HepG2 (cell line): Measurements from ENCODE around the gene KDM6B. TPM values are rescaled to one million over a fixed set of nuclear protein-coding genes. Genes with fewer than 3 reads are reported as not detected.

Source experiments
- CCDC6 ChIP-seq: sonication (generic); formaldehyde crosslinking; IDR thresholded peaks from 2 replicates; pipeline ENCODE4 v1.8.1; 2022; ENCODE audit warnings: mild to moderate bottlenecking, missing genetic modification reagents, moderate library complexity
- ELF3 ChIP-seq: IDR thresholded peaks from 2 replicates; pipeline ENCODE4 v1.6.1; 2016; ENCODE audit warnings: missing genetic modification reagents, missing compliant biosample characterization
- KIAA2018 ChIP-seq: sonication (generic); formaldehyde crosslinking; IDR thresholded peaks from 2 replicates; pipeline ENCODE4 v1.5.0; 2020; ENCODE audit warnings: mild to moderate bottlenecking, missing genetic modification reagents, borderline replicate concordance
- MED13 ChIP-seq: sonication (generic); formaldehyde crosslinking; IDR thresholded peaks from 2 replicates; pipeline ENCODE4 v1.5.0; 2020; ENCODE audit warnings: missing genetic modification reagents
- MEF2D ChIP-seq: sonication (generic); formaldehyde crosslinking; IDR thresholded peaks from 2 replicates; pipeline ENCODE4 v1.5.1; 2020; ENCODE audit warnings: mild to moderate bottlenecking, missing genetic modification reagents
- MTA3 ChIP-seq: sonication (generic); formaldehyde crosslinking; IDR thresholded peaks from 2 replicates; pipeline ENCODE4 v1.4.0; 2020; ENCODE audit warnings: missing genetic modification reagents
- MZF1 ChIP-seq: sonication (generic); formaldehyde crosslinking; IDR thresholded peaks from 2 replicates; pipeline ENCODE4 v1.8.1; 2023; ENCODE audit warnings: mild to moderate bottlenecking, missing genetic modification reagents, borderline replicate concordance
- NCOR1 ChIP-seq: fragments of 200-600 bp; sonication (generic); IDR thresholded peaks from 2 replicates; pipeline ENCODE4 v1.7.0; 2017; ENCODE audit warnings: antibody characterized with exemption, low read length, borderline replicate concordance
- NPAS2 ChIP-seq: sonication (generic); formaldehyde crosslinking; IDR thresholded peaks from 2 replicates; pipeline ENCODE4 v1.8.0; 2022; ENCODE audit warnings: mild to moderate bottlenecking, missing genetic modification reagents, borderline replicate concordance
- NR3C1 ChIP-seq: sonication (generic); formaldehyde crosslinking; IDR thresholded peaks from 2 replicates; pipeline ENCODE4 v1.4.0; 2020; ENCODE audit warnings: missing genetic modification reagents
- PLSCR1 ChIP-seq: sonication (generic); formaldehyde crosslinking; IDR thresholded peaks from 2 replicates; pipeline ENCODE4 v1.5.0; 2020; ENCODE audit warnings: missing genetic modification reagents, mild to moderate bottlenecking, borderline replicate concordance
- SIN3B ChIP-seq: fragments of 150-350 bp; IDR thresholded peaks from 2 replicates; pipeline ENCODE4 v1.6.1; 2014; ENCODE audit warnings: low read length
- SOX6 ChIP-seq, 2 experiments: fragments of 450-650 bp in 1 of 2; sonication (generic) in 1 of 2; formaldehyde crosslinking in 1 of 2; IDR thresholded peaks; 2 replicates each; pipeline versions ENCODE4 v1.4.0 to v1.6.1; 2017 to 2020; ENCODE audit warnings: antibody characterized with exemption in 1 of 2, mild to moderate bottlenecking in 1 of 2, missing genetic modification reagents in 1 of 2
- YY1 ChIP-seq: IDR thresholded peaks from 2 replicates; pipeline ENCODE4 v1.6.1; 2011; ENCODE audit warnings: low read length, low read depth, moderate library complexity, mild to moderate bottlenecking; ENCODE audit not compliant: insufficient read depth, insufficient replicate concordance
- ZNF350 ChIP-seq: sonication (generic); formaldehyde crosslinking; IDR thresholded peaks from 2 replicates; pipeline ENCODE4 v1.4.0; 2020; ENCODE audit warnings: mild to moderate bottlenecking, low read depth, missing genetic modification reagents, borderline replicate concordance
- ZNF550 ChIP-seq: sonication (generic); formaldehyde crosslinking; IDR thresholded peaks from 2 replicates; pipeline ENCODE4 v1.4.0; 2020; ENCODE audit warnings: mild to moderate bottlenecking, missing genetic modification reagents, borderline replicate concordance
- ZNF639 ChIP-seq: conservative IDR thresholded peaks from 2 replicates; pipeline ENCODE4 v1.6.1; 2018; ENCODE audit warnings: missing genetic modification reagents
- ZNF891 ChIP-seq: sonication (generic); formaldehyde crosslinking; IDR thresholded peaks from 2 replicates; pipeline ENCODE4 v1.5.0; 2020; ENCODE audit warnings: mild to moderate bottlenecking, missing genetic modification reagents
- polyA plus RNA-seq, 8 experiments: library from polyadenylated mRNA; depleted of rRNA in 3 of 8; stranded (reverse) in 7 of 8; unstranded in 1 of 8; fragments of >200 nt; fragmentation: Illumina TruSeq in 4 of 8; extraction: Trizol in 4 of 8; gene quantifications; 2 replicates each; pipeline versions ENCODE4 v1.2.1 to v1.2.3, GENCODE V29; 2011 to 2016; ENCODE audit warnings: low read depth in 4 of 8, missing spikeins in 1 of 8, mixed read lengths in 1 of 8; ENCODE audit not compliant: insufficient read depth in 1 of 8
- total RNA-seq, 5 experiments: library from RNA; depleted of rRNA; stranded (reverse); fragments of >200 nt; fragmentation: Illumina TruSeq; extraction: Trizol; gene quantifications; 2 replicates each; pipeline ENCODE4 v1.2.3, GENCODE V29; 2016; ENCODE audit warnings: low read depth in 1 of 5

KDM6B gene
- total and polyA plus RNA-seq, 2 of the 13 experiments (the other 11 are each of a cell fraction or from before 2014, with no cell fraction given) = 1.3 to 2.1 TPM

GRCh38 chr17:7844292-7845154, 10.5 kb downstream of the KDM6B start (continued):
- TF ChIP-seq KIAA2018 (CRISPR knock-in tag) (no peak), ZNF891 (CRISPR knock-in tag) (peak; percentile 19; the same call in 1 of the 2 replicates), CCDC6 (CRISPR knock-in tag) (no peak), NCOR1 (no peak), MZF1 (CRISPR knock-in tag) (no peak), MTA3 (CRISPR knock-in tag) (no peak), NR3C1 (CRISPR knock-in tag) (no peak), YY1 (no peak), PLSCR1 (CRISPR knock-in tag) (no peak), SIN3B (no peak), MED13 (CRISPR knock-in tag) (no peak), MEF2D (CRISPR knock-in tag) (no peak), ZNF639 (CRISPR knock-in tag) (0 out of 2 replicates have a peak, but pooled peaks have one; percentile 61), SOX6 (IDR thresholded peaks at IDR 0.05) (no peak), SOX6 (CRISPR knock-in tag; IDR thresholded peaks at IDR 0.05) (no peak; the same call in 1 of the 2 replicates), ZNF550 (no peak), ZNF350 (no peak; the same call in 1 of the 2 replicates), NPAS2 (CRISPR knock-in tag) (no peak), ELF3 (CRISPR knock-in tag) (no peak)
